K562 (cell line): ENCODE data around the gene TMEM154. TPM values are rescaled to one million over a fixed set of nuclear protein-coding genes. Genes with fewer than 3 reads are reported as not detected.

ENCODE experiments used
- CEBPB ChIP-seq: fragments of 450-650 bp; IDR thresholded peaks from 2 replicates; pipeline ENCODE4 v1.6.1; 2016; ENCODE audit warnings: missing genetic modification characterization, missing compliant biosample characterization
- CHD1 ChIP-seq: fragments of 200-600 bp; sonication (generic); IDR thresholded peaks from one replicate; pipeline ENCODE4 v1.6.1; 2012; ENCODE audit warnings: mild to moderate bottlenecking, moderate library complexity, low read length, inconsistent platforms
- CREM ChIP-seq: IDR thresholded peaks from 2 replicates; pipeline ENCODE4 v1.6.1; 2014; ENCODE audit warnings: antibody characterized with exemption, low read depth
- CTCF ChIP-seq, 3 experiments: IDR thresholded peaks in 2 of 3; conservative IDR thresholded peaks in 1 of 3; 2 replicates each; pipeline ENCODE4 v1.5.1; 2011 to 2012; ENCODE audit warnings: low read length in 3 of 3, mild to moderate bottlenecking in 3 of 3, control low read depth in 2 of 3, improper control_type of control experiment in 1 of 3, inconsistent platforms in 1 of 3, low read depth in 1 of 3, mixed read lengths in 1 of 3, moderate library complexity in 1 of 3; ENCODE audit not compliant: insufficient read depth in 2 of 3
- CXXC5 ChIP-seq: fragments of 250-450 bp; sonication (Bioruptor Pico); IDR thresholded peaks from 2 replicates; pipeline ENCODE4 v1.8.0; 2022; ENCODE audit warnings: inconsistent platforms, mild to moderate bottlenecking, moderate library complexity
- ELF2 ChIP-seq: fragments of 250-450 bp; sonication (Bioruptor Pico); IDR thresholded peaks from 2 replicates; pipeline ENCODE4 v1.5.0; 2021; ENCODE audit warnings: mild to moderate bottlenecking
- EP400 ChIP-seq: fragments of 450-650 bp; IDR thresholded peaks from 2 replicates; pipeline ENCODE4 v1.6.1; 2017; ENCODE audit warnings: antibody characterized with exemption, mild to moderate bottlenecking, moderate library complexity
- ETV1 ChIP-seq: fragments of 450-650 bp; conservative IDR thresholded peaks from 2 replicates; pipeline ENCODE4 v1.6.1; 2016; ENCODE audit warnings: missing genetic modification characterization, control low read depth, low read depth, missing compliant biosample characterization
- KLF13 ChIP-seq: fragments of 450-650 bp; IDR thresholded peaks from 2 replicates; pipeline ENCODE4 v1.6.1; 2016; ENCODE audit warnings: missing genetic modification characterization, low read depth, mild to moderate bottlenecking, missing compliant biosample characterization, moderate library complexity, borderline replicate concordance
- RNF2 ChIP-seq: sonication (generic); IDR thresholded peaks from 2 replicates; pipeline ENCODE4 v1.6.1; 2016
- SOX6 ChIP-seq: fragments of 450-650 bp; IDR thresholded peaks from 2 replicates; pipeline ENCODE4 v1.6.1; 2014; ENCODE audit warnings: mild to moderate bottlenecking
- STAT5B ChIP-seq: fragments of 250-450 bp; sonication (Bioruptor Pico); IDR thresholded peaks from 2 replicates; pipeline ENCODE4 v1.8.0; 2021; ENCODE audit warnings: mild to moderate bottlenecking, inconsistent platforms
- TEAD4 ChIP-seq, 2 experiments: sonication (generic) in 1 of 2; formaldehyde crosslinking in 1 of 2; IDR thresholded peaks; 2 replicates each; pipeline versions ENCODE4 v1.6.1 to v1.8.0; 2012 to 2022; ENCODE audit warnings: borderline replicate concordance in 1 of 2, inconsistent platforms in 1 of 2, low read length in 1 of 2, mild to moderate bottlenecking in 1 of 2, missing genetic modification reagents in 1 of 2
- TOE1 ChIP-seq, 2 experiments: fragments of 450-650 bp in 1 of 2; sonication (generic) in 1 of 2; formaldehyde crosslinking in 1 of 2; IDR thresholded peaks; 2 replicates each; pipeline versions ENCODE4 v1.7.1 to v1.8.0; 2016 to 2022; ENCODE audit warnings: borderline replicate concordance in 2 of 2, mild to moderate bottlenecking in 2 of 2, antibody characterized with exemption in 1 of 2, inconsistent platforms in 1 of 2, low read depth in 1 of 2, missing genetic modification reagents in 1 of 2, moderate library complexity in 1 of 2
- ZBTB5 ChIP-seq: fragments of 450-650 bp; IDR thresholded peaks from 2 replicates; pipeline ENCODE4 v1.6.1; 2017; ENCODE audit warnings: antibody characterized with exemption
- ZBTB8A ChIP-seq: fragments of 450-650 bp; IDR thresholded peaks from 2 replicates; pipeline ENCODE4 v1.6.1; 2018; ENCODE audit warnings: mild to moderate bottlenecking, moderate library complexity; ENCODE audit not compliant: partially characterized antibody
- ZNF584 ChIP-seq: fragments of 200-800 bp; sonication (Bioruptor generic); IDR thresholded peaks from 2 replicates; pipeline ENCODE4 v1.6.1; 2016; ENCODE audit warnings: low read depth, mild to moderate bottlenecking, missing genetic modification characterization, missing compliant biosample characterization
- polyA plus RNA-seq, 8 experiments: library from polyadenylated mRNA; depleted of rRNA in 4 of 8; stranded (reverse) in 5 of 8; unstranded in 3 of 8; fragments of >200 nt; fragmentation: Nextera tagmentation in 2 of 8; fragmentation: Illumina TruSeq in 1 of 8; extraction: Ambion mirVana in 2 of 8; extraction: Trizol in 1 of 8; gene quantifications; 2 replicates each; pipeline versions ENCODE4 v1.2.1 to v1.2.3, GENCODE V29; 2011 to 2014; ENCODE audit warnings: inconsistent platforms in 1 of 8, missing spikeins in 1 of 8
- total RNA-seq, 7 experiments: library from RNA; depleted of rRNA in 6 of 7; stranded (reverse); fragments of >200 nt in 6 of 7; fragmentation: Illumina TruSeq in 2 of 7; extraction: Trizol in 2 of 7; gene quantifications; 2 replicates each; pipeline versions ENCODE4 v1.2.1 to v1.2.3, GENCODE V29; 2011 to 2021; ENCODE audit warnings: low replicate concordance in 1 of 7
- TF ChIP-seq, protein P1 (sequence below), 2 experiments: fragments of 450-650 bp; IDR thresholded peaks; 2 replicates each; pipeline ENCODE4 v1.6.1; 2018; ENCODE audit warnings: mild to moderate bottlenecking in 2 of 2, low read depth in 1 of 2; ENCODE audit not compliant: partially characterized antibody in 2 of 2

TMEM154 gene
- total and polyA plus RNA-seq, 9 of the 15 experiments (the other 6 are each of a cell fraction or from before 2014, with no cell fraction given) = 0.13 to 1.8 (median 0.58) TPM

GRCh38 chr4:152663203-152664066 lies 16.4 kb downstream of the TMEM154 start (continued):
- no peak for TF ChIP-seq ZBTB5
- peak; percentile 95 for TF ChIP-seq SOX6
- TF ChIP-seq ZBTB8A = no peak
- TF ChIP-seq KLF13 (tag) = no peak
- TF ChIP-seq CEBPB (tag) = peak; percentile 67
- TF ChIP-seq STAT5B (CRISPR knock-in tag) = no peak
- no peak for TF ChIP-seq CHD1
- peak; percentile 92; the same call in 1 of the 2 replicates for TF ChIP-seq RNF2
- TF ChIP-seq ZNF584 (CRISPR knock-in tag) = peak; percentile 24; the same call in 1 of the 2 replicates
- TF ChIP-seq, protein P1, sequence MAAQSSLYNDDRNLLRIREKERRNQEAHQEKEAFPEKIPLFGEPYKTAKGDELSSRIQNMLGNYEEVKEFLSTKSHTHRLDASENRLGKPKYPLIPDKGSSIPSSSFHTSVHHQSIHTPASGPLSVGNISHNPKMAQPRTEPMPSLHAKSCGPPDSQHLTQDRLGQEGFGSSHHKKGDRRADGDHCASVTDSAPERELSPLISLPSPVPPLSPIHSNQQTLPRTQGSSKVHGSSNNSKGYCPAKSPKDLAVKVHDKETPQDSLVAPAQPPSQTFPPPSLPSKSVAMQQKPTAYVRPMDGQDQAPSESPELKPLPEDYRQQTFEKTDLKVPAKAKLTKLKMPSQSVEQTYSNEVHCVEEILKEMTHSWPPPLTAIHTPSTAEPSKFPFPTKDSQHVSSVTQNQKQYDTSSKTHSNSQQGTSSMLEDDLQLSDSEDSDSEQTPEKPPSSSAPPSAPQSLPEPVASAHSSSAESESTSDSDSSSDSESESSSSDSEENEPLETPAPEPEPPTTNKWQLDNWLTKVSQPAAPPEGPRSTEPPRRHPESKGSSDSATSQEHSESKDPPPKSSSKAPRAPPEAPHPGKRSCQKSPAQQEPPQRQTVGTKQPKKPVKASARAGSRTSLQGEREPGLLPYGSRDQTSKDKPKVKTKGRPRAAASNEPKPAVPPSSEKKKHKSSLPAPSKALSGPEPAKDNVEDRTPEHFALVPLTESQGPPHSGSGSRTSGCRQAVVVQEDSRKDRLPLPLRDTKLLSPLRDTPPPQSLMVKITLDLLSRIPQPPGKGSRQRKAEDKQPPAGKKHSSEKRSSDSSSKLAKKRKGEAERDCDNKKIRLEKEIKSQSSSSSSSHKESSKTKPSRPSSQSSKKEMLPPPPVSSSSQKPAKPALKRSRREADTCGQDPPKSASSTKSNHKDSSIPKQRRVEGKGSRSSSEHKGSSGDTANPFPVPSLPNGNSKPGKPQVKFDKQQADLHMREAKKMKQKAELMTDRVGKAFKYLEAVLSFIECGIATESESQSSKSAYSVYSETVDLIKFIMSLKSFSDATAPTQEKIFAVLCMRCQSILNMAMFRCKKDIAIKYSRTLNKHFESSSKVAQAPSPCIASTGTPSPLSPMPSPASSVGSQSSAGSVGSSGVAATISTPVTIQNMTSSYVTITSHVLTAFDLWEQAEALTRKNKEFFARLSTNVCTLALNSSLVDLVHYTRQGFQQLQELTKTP (IDR thresholded peaks at IDR 0.05; ENCODE audit: low read depth in 1 of 2, partially characterized antibody in 2 of 2) = peak in 1 of 2 experiments; percentile 63
- TF ChIP-seq TEAD4 (IDR thresholded peaks at IDR 0.05; ENCODE audit: low read length) = peak; percentile 54; the same call in 1 of the 2 replicates
- TF ChIP-seq TEAD4 (CRISPR knock-in tag; IDR thresholded peaks at IDR 0.05; ENCODE audit: borderline replicate concordance) = no peak
- TF ChIP-seq ETV1 (tag) = peak; percentile 94
- TF ChIP-seq CTCF (IDR thresholded peaks at IDR 0.05 in 2 of 3, conservative IDR thresholded peaks at IDR 0.05 in 1 of 3; ENCODE audit: insufficient read depth in 2 of 3, low read depth in 1 of 3, low read length in 3 of 3) = no peak
- TF ChIP-seq EP400 = peak; percentile 38; the same call in 1 of the 2 replicates
- TF ChIP-seq CXXC5 = peak; percentile 58
- peak; percentile 35; the same call in 1 of the 2 replicates for TF ChIP-seq ELF2 (CRISPR knock-in tag)
- peak; percentile 22; the same call in 1 of the 2 replicates for TF ChIP-seq TOE1 (IDR thresholded peaks at IDR 0.05; ENCODE audit: borderline replicate concordance)
- TF ChIP-seq TOE1 (CRISPR knock-in tag; IDR thresholded peaks at IDR 0.05; ENCODE audit: borderline replicate concordance, low read depth) = no peak
- peak; percentile 29; the same call in 1 of the 2 replicates for TF ChIP-seq CREM
